ES-I3 (cell line): ENCODE data around the gene SPEM2.
"Not testable (repeated sequence)": the region's sequence is repeated elsewhere in the genome, so short reads cannot be mapped to it uniquely, and the experiment has no call there.

Experiments
- H3K36me3 ChIP-seq: 2 replicates; pipeline ENCODE4 v1.6.1; 2013; ENCODE audit warnings: mild to moderate bottlenecking, low read length, control low read depth, moderate library complexity; ENCODE audit not compliant: insufficient read depth
- H3K4me1 ChIP-seq: 2 replicates; pipeline ENCODE4 v1.6.1; 2013; ENCODE audit warnings: mild to moderate bottlenecking, control low read depth, low read length; ENCODE audit not compliant: insufficient read depth
- H3K9ac ChIP-seq: 2 replicates; pipeline ENCODE4 v1.6.1; 2013; ENCODE audit warnings: low read depth, mild to moderate bottlenecking, low read length, moderate library complexity
- H3K9me3 ChIP-seq: 2 replicates; pipeline ENCODE4 v1.6.1; 2013; ENCODE audit warnings: mild to moderate bottlenecking, low read length, moderate library complexity; ENCODE audit not compliant: control insufficient read depth, insufficient read depth

Gene SPEM2

GRCh38 chr17:7474767-7475166 is 49.4 kb downstream of the SPEM2 start:
- H3K4me1 ChIP-seq: peaks cover 25% of the 10 kb centered on the region
- H3K9ac ChIP-seq, H3K36me3 ChIP-seq, H3K9me3 ChIP-seq: not testable (repeated sequence)

- Histone ChIP-seq H3K9ac (no peak overlapping the region), H3K4me1 (peaks cover 30% of the 10 kb centered on the region), H3K36me3 (no peaks in the 10 kb centered on the region), H3K9me3 (no peaks in the 10 kb centered on the region)
Observed at GRCh38 chr17:7475764-7476422, 50.5 kb downstream of the SPEM2 start.

GRCh38 chr17:7476494-7476893 is 51.1 kb downstream of the SPEM2 start:
- Histone ChIP-seq H3K9ac (no peak overlapping the region), H3K9me3 (no peaks in the 10 kb centered on the region), H3K36me3 (no peaks in the 10 kb centered on the region), H3K4me1 (peaks cover 33% of the 10 kb centered on the region)

- Histone ChIP-seq H3K36me3 (no peaks in the 10 kb centered on the region), H3K9me3 (no peaks in the 10 kb centered on the region), H3K4me1 (peaks cover 35% of the 10 kb centered on the region), H3K9ac (no peak overlapping the region)
Observed at GRCh38 chr17:7476951-7477350, 51.5 kb downstream of the SPEM2 start.
